ENCODE data around the gene CAGE1. TPM values are rescaled to one million over a fixed set of nuclear protein-coding genes. Genes with fewer than 3 reads are reported as not detected.

CAGE1 gene
- total and polyA plus RNA-seq, 2 experiments from 2014 or later: 0.07 TPM; not detected in 1

DNA sequence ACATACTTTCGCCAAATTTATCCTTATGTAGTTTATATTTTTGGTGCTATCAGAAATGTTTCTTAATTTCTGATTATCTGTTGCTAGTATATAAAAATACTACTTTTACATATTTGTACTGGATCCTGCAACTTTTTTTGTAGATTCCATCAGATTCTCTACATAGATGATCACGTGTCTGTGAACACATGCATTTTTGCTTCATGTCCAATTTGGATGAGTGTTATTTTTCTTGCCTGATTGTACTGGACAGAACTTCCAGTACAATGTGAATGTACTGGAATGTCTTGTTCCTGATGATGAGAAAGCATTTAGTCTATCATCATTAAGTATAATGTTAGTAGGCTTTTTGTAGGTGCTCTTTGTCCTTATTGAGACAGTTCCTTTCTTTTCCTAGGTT is 51.5 kb downstream of the CAGE1 start (continued):
- TF ChIP-seq EZH2 (IDR thresholded peaks at IDR 0.05; ENCODE audit: low read depth, unreplicated experiment) (no peak), STAT1 (IDR thresholded peaks at IDR 0.05; ENCODE audit: unreplicated experiment) (no peak), JUNB (IDR thresholded peaks at IDR 0.05; ENCODE audit: unreplicated experiment) (no peak), ZNF331 (CRISPR knock-in tag; IDR thresholded peaks at IDR 0.05; ENCODE audit: low read depth) (no peak)
- TF ChIP-seq, protein P1, sequence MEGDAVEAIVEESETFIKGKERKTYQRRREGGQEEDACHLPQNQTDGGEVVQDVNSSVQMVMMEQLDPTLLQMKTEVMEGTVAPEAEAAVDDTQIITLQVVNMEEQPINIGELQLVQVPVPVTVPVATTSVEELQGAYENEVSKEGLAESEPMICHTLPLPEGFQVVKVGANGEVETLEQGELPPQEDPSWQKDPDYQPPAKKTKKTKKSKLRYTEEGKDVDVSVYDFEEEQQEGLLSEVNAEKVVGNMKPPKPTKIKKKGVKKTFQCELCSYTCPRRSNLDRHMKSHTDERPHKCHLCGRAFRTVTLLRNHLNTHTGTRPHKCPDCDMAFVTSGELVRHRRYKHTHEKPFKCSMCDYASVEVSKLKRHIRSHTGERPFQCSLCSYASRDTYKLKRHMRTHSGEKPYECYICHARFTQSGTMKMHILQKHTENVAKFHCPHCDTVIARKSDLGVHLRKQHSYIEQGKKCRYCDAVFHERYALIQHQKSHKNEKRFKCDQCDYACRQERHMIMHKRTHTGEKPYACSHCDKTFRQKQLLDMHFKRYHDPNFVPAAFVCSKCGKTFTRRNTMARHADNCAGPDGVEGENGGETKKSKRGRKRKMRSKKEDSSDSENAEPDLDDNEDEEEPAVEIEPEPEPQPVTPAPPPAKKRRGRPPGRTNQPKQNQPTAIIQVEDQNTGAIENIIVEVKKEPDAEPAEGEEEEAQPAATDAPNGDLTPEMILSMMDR (conservative IDR thresholded peaks at IDR 0.05; ENCODE audit: low read depth in 2 of 2): no peak

GRCh38 chr6:7335519-7335918 is 54.0 kb downstream of the CAGE1 start:
- no peak overlapping the region for H3K27ac Mint-ChIP-seq
- H2AFZ ChIP-seq: no peak overlapping the region
- no peaks in the 10 kb centered on the region for H3K9me3 Mint-ChIP-seq
- H3K4me3 Mint-ChIP-seq: no peak overlapping the region
- no peaks in the 10 kb centered on the region for H3K36me3 ChIP-seq (ENCODE audit: insufficient read depth)
- DNase-seq (ENCODE audit: low spot score): no peak
- H3K4me2 ChIP-seq: no peak overlapping the region
- H3K27me3 Mint-ChIP-seq (ENCODE audit: insufficient read depth, low read depth, poor library complexity): no peaks in the 10 kb centered on the region
- no peaks in the 10 kb centered on the region for H3K4me1 ChIP-seq (ENCODE audit: insufficient read depth)
- H3K79me2 ChIP-seq (replicated peaks; ENCODE audit: insufficient read depth): no peaks in the 10 kb centered on the region
- H3F3A ChIP-seq (replicated peaks; ENCODE audit: low read depth): no peaks in the 10 kb centered on the region
- H3K27ac ChIP-seq (ENCODE audit: low read depth): no peak overlapping the region
- H3K9me2 ChIP-seq (ENCODE audit: insufficient read depth): no peaks in the 10 kb centered on the region
- ATAC-seq: no peak
- TF ChIP-seq, protein P2, sequence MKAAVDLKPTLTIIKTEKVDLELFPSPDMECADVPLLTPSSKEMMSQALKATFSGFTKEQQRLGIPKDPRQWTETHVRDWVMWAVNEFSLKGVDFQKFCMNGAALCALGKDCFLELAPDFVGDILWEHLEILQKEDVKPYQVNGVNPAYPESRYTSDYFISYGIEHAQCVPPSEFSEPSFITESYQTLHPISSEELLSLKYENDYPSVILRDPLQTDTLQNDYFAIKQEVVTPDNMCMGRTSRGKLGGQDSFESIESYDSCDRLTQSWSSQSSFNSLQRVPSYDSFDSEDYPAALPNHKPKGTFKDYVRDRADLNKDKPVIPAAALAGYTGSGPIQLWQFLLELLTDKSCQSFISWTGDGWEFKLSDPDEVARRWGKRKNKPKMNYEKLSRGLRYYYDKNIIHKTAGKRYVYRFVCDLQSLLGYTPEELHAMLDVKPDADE (IDR thresholded peaks at IDR 0.05): no peak
- TF ChIP-seq NANOG (IDR thresholded peaks at IDR 0.05; ENCODE audit: borderline replicate concordance): no peak
- TF ChIP-seq ZNF462 (CRISPR knock-in tag; IDR thresholded peaks at IDR 0.05): no peak
- TF ChIP-seq EZH2phosphoT487 (IDR thresholded peaks at IDR 0.05; ENCODE audit: unreplicated experiment): no peak
- no peak for TF ChIP-seq CREB1 (CRISPR knock-in tag; IDR thresholded peaks at IDR 0.05; ENCODE audit: low read depth)
- no peak for TF ChIP-seq ZNF331 (CRISPR knock-in tag; IDR thresholded peaks at IDR 0.05; ENCODE audit: low read depth)
- peaks cover 3% of the 10 kb centered on the region for H3K4me1 Mint-ChIP-seq
- H4K20me1 ChIP-seq (replicated peaks; ENCODE audit: insufficient read depth): no peaks in the 10 kb centered on the region
- H3K36me3 Mint-ChIP-seq (ENCODE audit: low read depth): no peaks in the 10 kb centered on the region
- H3K4me3 ChIP-seq: no peak overlapping the region
- no peaks in the 10 kb centered on the region for H3K27me3 ChIP-seq (ENCODE audit: insufficient read depth)
